Small intestine (tissue), 7 donors: ENCODE measurements around the gene PLEKHG4B. TPM values are rescaled to one million over a fixed set of nuclear protein-coding genes. Genes with fewer than 3 reads are reported as not detected.
A peak's percentile ranks its signal among the peaks of the same experiment; 100 is the strongest.
"Not testable (repeated sequence)": the region's sequence is repeated elsewhere in the genome, so short reads cannot be mapped to it uniquely, and the experiment has no call there.

Experiments used
- DNase-seq, 2 donors: peaks; one replicate each; pipeline versions ENCODE4 v3.0.0 to v3.0.0-alpha.2; 2013
- FAIRE-seq: peaks from 2 replicates; lab custom pipeline; 2012; peaks lifted over from hg19 to GRCh38; lab: Jason Lieb, UNC
- H3K27ac ChIP-seq, 3 donors: one replicate each; pipeline ENCODE4 v1.5.1; 2013; ENCODE audit warnings: low read length in 2 of 3, mild to moderate bottlenecking in 2 of 3, control low read depth in 1 of 3, inconsistent platforms in 1 of 3, low read depth in 1 of 3, moderate library complexity in 1 of 3
- H3K27me3 ChIP-seq, 3 donors: one replicate each; pipeline ENCODE4 v1.6.1; 2013; ENCODE audit warnings: low read length in 3 of 3, inconsistent platforms in 1 of 3; ENCODE audit not compliant: control insufficient read depth in 3 of 3, insufficient read depth in 3 of 3
- H3K36me3 ChIP-seq, 3 donors: one replicate each; pipeline ENCODE4 v1.6.1; 2013; ENCODE audit warnings: low read length in 3 of 3, inconsistent platforms in 1 of 3, low read depth in 1 of 3, mild to moderate bottlenecking in 1 of 3, moderate library complexity in 1 of 3; ENCODE audit not compliant: control insufficient read depth in 3 of 3, insufficient read depth in 2 of 3
- H3K4me1 ChIP-seq, 3 donors: one replicate each; pipeline ENCODE4 v1.6.1; 2013; ENCODE audit warnings: low read length in 2 of 3, inconsistent platforms in 1 of 3, low read depth in 1 of 3, mild to moderate bottlenecking in 1 of 3, moderate library complexity in 1 of 3; ENCODE audit not compliant: control insufficient read depth in 3 of 3, insufficient read depth in 2 of 3
- H3K4me3 ChIP-seq, 3 donors: one replicate each; pipeline ENCODE4 v1.5.1; 2013; ENCODE audit warnings: low read length in 3 of 3, control low read depth in 1 of 3, inconsistent platforms in 1 of 3, low read depth in 1 of 3, mild to moderate bottlenecking in 1 of 3, moderate library complexity in 1 of 3
- H3K9me3 ChIP-seq, 2 donors: one replicate each; pipeline ENCODE4 v1.6.1; 2013; ENCODE audit warnings: low read depth in 1 of 2, low read length in 1 of 2; ENCODE audit not compliant: control insufficient read depth in 2 of 2, insufficient read depth in 1 of 2
- WGBS, 3 donors: extraction: QIAGEN DNeasy Blood & Tissue Kit; methylation state at CpG; one replicate each; pipeline ENCODE4 v1.1.7; 2013; 5-methylcytosine and 5-hydroxymethylcytosine counted together
- polyA plus RNA-seq, 4 donors: library from polyadenylated mRNA; stranded (reverse) in 3 of 4; unstranded in 1 of 4; fragments of 200-250 nt in 3 of 4; fragments of 120-200 nt in 1 of 4; gene quantifications; one replicate each; pipeline versions ENCODE4 v1.2.1 to v1.2.3, GENCODE V29; 2013
- donor health status: healthy with polysubstance abuse.
- donor health status: control.
- donor health status: control.
- donor health status: Bipolar disorder and iron deficiency.
- donor health status: healthy.

Gene PLEKHG4B
- polyA plus RNA-seq, 4 donors: 0.01 to 0.44 TPM; not detected in 2

GRCh38 chr5:51500-51823, 40.5 kb upstream of the PLEKHG4B start:
- Histone ChIP-seq H3K27ac (no peak overlapping the region), H3K4me1 (no peaks in the 10 kb centered on the region), H3K9me3 (peaks cover 0 to 13% of the 10 kb centered on the region in 2 donors), H3K27me3 (peaks cover 5 to 24% (median 23%) of the 10 kb centered on the region in 3 donors), H3K36me3 (no peaks in the 10 kb centered on the region), H3K4me3 (no peak overlapping the region)
- DNase-seq: no peak
- FAIRE-seq: no peak
- WGBS, 3 donors: 83 to 88% (median 85%) methylated on average over 24 of the region's 24 CpGs

- Histone ChIP-seq H3K36me3 (no peaks in the 10 kb centered on the region), H3K27me3 (peaks cover 5 to 26% (median 22%) of the 10 kb centered on the region in 3 donors), H3K4me1 (no peaks in the 10 kb centered on the region), H3K4me3 (peak overlapping the region; percentile 26 to 41 (median 30)), H3K27ac (no peak overlapping the region), H3K9me3 (peaks cover 0 to 13% of the 10 kb centered on the region in 2 donors)
- 1 to 3% (median 2%) methylated on average over 56 to 84 of the region's 84 CpGs for WGBS, 3 donors
- DNase-seq (peak in 1 of 2 donors; percentile 51), FAIRE-seq (no peak)
Measured at GRCh38 chr5:53381-54174, 38.4 kb upstream of the PLEKHG4B start.

- no peaks in the 10 kb centered on the region for H3K4me1 ChIP-seq
- peak overlapping the region in 1 of 3 donors; percentile 30 for H3K4me3 ChIP-seq
- DNase-seq: no peak
- 19 to 20% (median 19%) methylated on average over 19 to 20 of the region's 20 CpGs for WGBS, 3 donors
- peaks cover 5 to 26% (median 22%) of the 10 kb centered on the region in 3 donors for H3K27me3 ChIP-seq
- H3K27ac ChIP-seq: no peak overlapping the region
- no peaks in the 10 kb centered on the region for H3K36me3 ChIP-seq
- FAIRE-seq: no peak
- H3K9me3 ChIP-seq: peaks cover 0 to 13% of the 10 kb centered on the region in 2 donors
Measured at GRCh38 chr5:54175-54730, 37.7 kb upstream of the PLEKHG4B start.

GRCh38 chr5:54876-55569, 36.9 kb upstream of the PLEKHG4B start:
- Histone ChIP-seq H3K27me3 (peaks cover 5 to 26% (median 22%) of the 10 kb centered on the region in 3 donors), H3K4me1 (no peaks in the 10 kb centered on the region), H3K4me3 (no peak overlapping the region), H3K36me3 (no peaks in the 10 kb centered on the region), H3K27ac (no peak overlapping the region), H3K9me3 (peaks cover 0 to 13% of the 10 kb centered on the region in 2 donors)
- FAIRE-seq (no peak), DNase-seq (no peak)
- WGBS, 3 donors: 84 to 85% (median 85%) methylated on average over 28 of the region's 28 CpGs

GRCh38 chr5:56561-57290, 35.2 kb upstream of the PLEKHG4B start:
- no peak overlapping the region for H3K27ac ChIP-seq
- H3K9me3 ChIP-seq: no peaks in the 10 kb centered on the region
- H3K4me3 ChIP-seq: no peak overlapping the region
- H3K27me3 ChIP-seq: peaks cover 5 to 26% (median 22%) of the 10 kb centered on the region in 3 donors
- H3K36me3 ChIP-seq: no peaks in the 10 kb centered on the region
- FAIRE-seq (no peak), DNase-seq (peak in 1 of 2 donors; percentile 45)
- 71 to 73% (median 73%) methylated on average over 9 of the region's 9 CpGs for WGBS, 3 donors
- H3K4me1 ChIP-seq: no peaks in the 10 kb centered on the region

GRCh38 chr5:60250-60649, 31.7 kb upstream of the PLEKHG4B start:
- not testable (repeated sequence) for H3K27me3 ChIP-seq, H3K36me3 ChIP-seq, FAIRE-seq, H3K9me3 ChIP-seq, DNase-seq, H3K4me1 ChIP-seq, H3K27ac ChIP-seq, H3K4me3 ChIP-seq
- 53 to 62% (median 54%) methylated on average over 1 of the region's 1 CpG for WGBS, 3 donors

- no peaks in the 10 kb centered on the region for H3K36me3 ChIP-seq
- H3K9me3 ChIP-seq: no peaks in the 10 kb centered on the region
- H3K4me3 ChIP-seq: no peak overlapping the region
- DNase-seq (no peak), FAIRE-seq (no peak)
- H3K4me1 ChIP-seq: no peaks in the 10 kb centered on the region
- 70 to 91% (median 87%) methylated on average over 1 of the region's 1 CpG for WGBS, 3 donors
- H3K27ac ChIP-seq: no peak overlapping the region
- H3K27me3 ChIP-seq: peaks cover 0 to 5% (median 0%) of the 10 kb centered on the region in 3 donors
Measured at GRCh38 chr5:70440-70839, 21.5 kb upstream of the PLEKHG4B start.
